ENCODE results near the gene FES. TPM values are rescaled to one million over a fixed set of nuclear protein-coding genes. Genes with fewer than 3 reads are reported as not detected.

FES gene
- total RNA-seq, 1 experiment from 2014 or later, result 6.7 TPM

- Histone ChIP-seq H2AFZ (ENCODE audit: low read length) (no peak overlapping the region), H3K9me3 (ENCODE audit: control insufficient read depth, low read depth, low read length) (no peaks in the 10 kb centered on the region), H3K4me2 (ENCODE audit: insufficient read depth, insufficient read length, low read length) (no peak overlapping the region), H3K56ac (ENCODE audit: insufficient read length, low read depth, low read length) (no peak overlapping the region), H2BK15ac (ENCODE audit: low read depth, low read length) (no peak overlapping the region), H4K8ac (replicated peaks; ENCODE audit: insufficient read length, low read depth, low read length) (no peak overlapping the region), H3K9ac (ENCODE audit: extremely low read depth, insufficient read length, low read length) (no peak overlapping the region), H3K4me1 (ENCODE audit: insufficient read depth, low read length) (no peaks in the 10 kb centered on the region), H2BK20ac (ENCODE audit: low read depth, low read length, poor library complexity, severe bottlenecking) (no peak overlapping the region), H2BK5ac (ENCODE audit: insufficient read length, low read length) (no peak overlapping the region), H3K27me3 (ENCODE audit: insufficient read depth, low read length) (no peaks in the 10 kb centered on the region), H3K23ac (ENCODE audit: insufficient read length, low read depth, low read length) (no peak overlapping the region), H3T11ph (ENCODE audit: low read length) (no peak overlapping the region), H3K23me2 (ENCODE audit: insufficient read length, low read depth, low read length, poor library complexity, severe bottlenecking) (peaks cover 7% of the 10 kb centered on the region), H4K5ac (ENCODE audit: insufficient read length, low read depth, low read length) (no peak overlapping the region), H3K27ac (ENCODE audit: insufficient read length, low read depth, low read length) (no peak overlapping the region), H4K91ac (ENCODE audit: insufficient read length, low read depth, low read length) (no peak overlapping the region), H3K14ac (ENCODE audit: insufficient read depth, low read length) (no peak overlapping the region), H2BK120ac (ENCODE audit: low read depth, low read length, poor library complexity, severe bottlenecking) (no peak overlapping the region), H3K79me1 (ENCODE audit: insufficient read depth, low read depth, low read length, poor library complexity, severe bottlenecking) (no peaks in the 10 kb centered on the region), H3K79me2 (ENCODE audit: insufficient read depth, low read length) (no peaks in the 10 kb centered on the region), H4K20me1 (ENCODE audit: control insufficient read depth, insufficient read depth, insufficient read length) (no peaks in the 10 kb centered on the region), H2AK5ac (ENCODE audit: insufficient read length, low read length) (no peak overlapping the region), H3K4ac (ENCODE audit: low read depth, low read length) (no peak overlapping the region), H2BK12ac (ENCODE audit: insufficient read length, low read depth, low read length) (no peak overlapping the region), H3K18ac (ENCODE audit: insufficient read length, low read depth, low read length) (no peak overlapping the region)
- H3K9me3 Mint-ChIP-seq, result no peaks in the 10 kb centered on the region
- no peak overlapping the region for H3K4me3 Mint-ChIP-seq
- TF ChIP-seq CTCF (conservative IDR thresholded peaks at IDR 0.05), result no peak
- no peak for DNase-seq
- peaks cover 14 to 21% of the 10 kb centered on the region in 2 experiments for H3K4me1 Mint-ChIP-seq
- H3K27ac Mint-ChIP-seq, result no peak overlapping the region
- H3K36me3 Mint-ChIP-seq (ENCODE audit: insufficient read depth in 1 of 3, low read depth in 3 of 3), result peaks cover 16 to 34% (median 23%) of the 10 kb centered on the region in 3 experiments; a peak in 6 of 7 replicates
- no CpG with 5 or more reads among the region's 19 CpGs for WGBS (ENCODE audit: extremely low coverage, insufficient read length, low lambda C conversion rate)
- H3K27me3 Mint-ChIP-seq (ENCODE audit: low read depth), result no peaks in the 10 kb centered on the region
Observed at GRCh38 chr15:90881978-90882721, 2.2 kb upstream of the FES start.

Data from H9 (cell line).